HEK293T (cell line): ENCODE results near the gene LRRC45.

Experiments
- SUZ12 ChIP-seq: fragments of 450-650 bp; IDR thresholded peaks from 2 replicates; pipeline ENCODE4 v1.6.1; 2016; ENCODE audit warnings: mild to moderate bottlenecking
- TARDBP ChIP-seq: fragments of 450-650 bp; IDR thresholded peaks from 2 replicates; pipeline ENCODE4 v1.6.1; 2016

- no peak for TF ChIP-seq SUZ12
- TF ChIP-seq TARDBP, result no peak
Observed at GRCh38 chr17:82008941-82009405, 14.1 kb upstream of the LRRC45 start.
